ENCODE data around the gene PER1.

- TF ChIP-seq POLR2A (IDR thresholded peaks at IDR 0.05): no peak
- TF ChIP-seq CTCF (IDR thresholded peaks at IDR 0.05): no peak
Measured at GRCh38 chr17:8147141-8147804, 4.9 kb downstream of the PER1 start.

All from body of pancreas (tissue), 4 donors.